IPS-20b (cell line): ENCODE results near the gene FNDC3B.

Source experiments
- H3K27ac ChIP-seq: one replicate; pipeline ENCODE4 v1.5.1; 2013; ENCODE audit warnings: low read length
- H3K27me3 ChIP-seq: 2 replicates; pipeline ENCODE4 v1.6.1; 2013; ENCODE audit warnings: mild to moderate bottlenecking, low read length, inconsistent platforms; ENCODE audit not compliant: insufficient read depth
- H3K36me3 ChIP-seq: 2 replicates; pipeline ENCODE4 v1.6.1; 2013; ENCODE audit warnings: low read depth, mild to moderate bottlenecking, inconsistent platforms, low read length, moderate library complexity; ENCODE audit not compliant: insufficient read depth
- H3K4me1 ChIP-seq: 2 replicates; pipeline ENCODE4 v1.6.1; 2013; ENCODE audit warnings: mild to moderate bottlenecking, control low read depth, inconsistent platforms, low read length, moderate library complexity; ENCODE audit not compliant: insufficient read depth
- H3K4me3 ChIP-seq: 2 replicates; pipeline ENCODE4 v1.5.1; 2013; ENCODE audit warnings: mild to moderate bottlenecking, low read length, inconsistent platforms
- H3K9ac ChIP-seq: 2 replicates; pipeline ENCODE4 v1.6.1; 2013; ENCODE audit warnings: low read depth, mild to moderate bottlenecking, inconsistent platforms, low read length, moderate library complexity
- H3K9me3 ChIP-seq: 2 replicates; pipeline ENCODE4 v1.6.1; 2013; ENCODE audit warnings: mild to moderate bottlenecking, low read depth, low read length, inconsistent platforms; ENCODE audit not compliant: insufficient read depth

FNDC3B gene

DNA sequence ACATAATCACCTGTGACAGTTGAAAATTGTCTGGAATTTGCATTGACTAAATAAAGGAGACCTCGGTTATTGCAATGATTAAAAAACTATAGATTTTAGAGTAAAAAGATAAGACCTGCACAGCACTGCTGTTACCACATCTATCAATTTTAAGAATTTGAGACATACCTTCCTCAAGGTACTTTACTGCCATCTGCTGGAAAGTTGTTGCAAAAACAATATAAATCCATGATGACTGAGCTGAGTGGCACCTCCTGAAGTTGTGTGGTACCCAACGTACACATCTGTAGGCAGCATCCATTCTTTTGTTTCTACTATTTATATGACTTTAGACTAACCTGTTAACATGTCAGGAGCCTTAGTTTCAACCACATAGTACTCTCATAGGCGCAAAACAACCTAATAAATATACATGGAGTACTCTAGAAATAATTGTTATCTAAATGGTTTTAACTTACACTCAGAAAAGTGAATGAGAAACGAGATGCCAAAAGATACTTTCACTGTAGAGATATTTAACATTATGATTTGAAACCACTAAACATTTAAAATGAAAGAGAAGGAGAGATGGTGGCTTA lies 302.2 kb downstream of the FNDC3B start:
- peaks cover 82% of the 10 kb centered on the region for H3K36me3 ChIP-seq
- H3K4me1 ChIP-seq = no peaks in the 10 kb centered on the region
- H3K27me3 ChIP-seq = no peaks in the 10 kb centered on the region
- H3K9me3 ChIP-seq = no peaks in the 10 kb centered on the region
- no peak overlapping the region for H3K27ac ChIP-seq
- no peak overlapping the region for H3K4me3 ChIP-seq
- no peak overlapping the region for H3K9ac ChIP-seq

DNA sequence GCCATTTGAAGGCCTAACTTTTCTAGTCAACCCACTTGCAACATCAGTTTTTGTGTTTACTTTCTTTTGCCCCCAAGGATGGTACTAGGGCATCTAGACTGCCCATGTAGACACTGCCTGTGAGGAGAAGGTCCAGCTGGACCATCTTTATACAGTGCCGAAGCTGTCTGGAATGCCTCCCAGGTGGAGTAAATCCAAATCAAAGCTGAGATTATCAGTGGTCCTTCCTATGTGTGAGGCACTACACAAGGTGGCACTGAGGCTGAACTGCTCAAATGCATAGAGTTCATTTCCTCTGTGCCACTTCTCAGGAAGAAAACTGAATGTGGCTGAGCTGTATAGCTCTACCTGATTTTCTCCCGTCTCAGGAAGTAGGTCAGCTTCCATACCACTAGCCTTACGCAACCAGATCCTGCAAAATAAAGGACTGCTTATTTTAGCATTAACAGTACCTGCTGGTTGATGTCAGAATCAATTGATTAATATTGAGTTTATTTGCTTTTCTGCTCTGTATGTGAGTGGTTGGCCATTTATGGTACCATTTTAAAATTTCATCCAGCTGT lies 302.8 kb downstream of the FNDC3B start:
- Histone ChIP-seq H3K36me3 (peaks cover 82% of the 10 kb centered on the region), H3K9ac (no peak overlapping the region), H3K4me1 (no peaks in the 10 kb centered on the region), H3K4me3 (no peak overlapping the region), H3K9me3 (no peaks in the 10 kb centered on the region), H3K27ac (no peak overlapping the region), H3K27me3 (no peaks in the 10 kb centered on the region)

DNA sequence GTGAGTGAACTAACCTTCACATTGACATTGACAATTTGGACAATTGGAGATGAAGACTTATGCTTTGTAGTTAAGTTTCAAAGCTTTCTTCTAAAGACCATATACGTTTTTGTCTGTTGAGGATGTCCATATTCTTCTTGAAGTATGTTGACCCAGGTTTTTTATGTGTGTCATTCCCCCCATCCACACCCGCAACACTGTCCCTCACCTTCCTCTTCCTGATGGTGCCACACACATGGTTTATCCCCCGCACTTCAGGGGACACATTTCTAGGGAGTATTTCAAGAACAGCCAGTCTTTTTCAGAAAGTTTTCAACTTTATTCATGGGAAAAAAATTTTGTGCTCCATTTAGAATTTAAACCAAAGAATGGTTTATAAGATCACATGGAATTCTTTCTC lies 303.7 kb downstream of the FNDC3B start:
- no peak overlapping the region for H3K27ac ChIP-seq
- no peaks in the 10 kb centered on the region for H3K4me1 ChIP-seq
- no peak overlapping the region for H3K4me3 ChIP-seq
- H3K9ac ChIP-seq = no peak overlapping the region
- H3K9me3 ChIP-seq = no peaks in the 10 kb centered on the region
- peaks cover 85% of the 10 kb centered on the region for H3K36me3 ChIP-seq
- no peaks in the 10 kb centered on the region for H3K27me3 ChIP-seq

- no peak overlapping the region for H3K27ac ChIP-seq
- H3K9me3 ChIP-seq = no peaks in the 10 kb centered on the region
- no peak overlapping the region for H3K9ac ChIP-seq
- H3K36me3 ChIP-seq = peaks cover 87% of the 10 kb centered on the region
- H3K4me3 ChIP-seq = no peak overlapping the region
- H3K27me3 ChIP-seq = no peaks in the 10 kb centered on the region
- no peaks in the 10 kb centered on the region for H3K4me1 ChIP-seq
Observed at GRCh38 chr3:172343979-172344378, 304.6 kb downstream of the FNDC3B start.

- Histone ChIP-seq H3K27ac (no peak overlapping the region), H3K27me3 (no peaks in the 10 kb centered on the region), H3K36me3 (peaks cover 88% of the 10 kb centered on the region), H3K4me3 (no peak overlapping the region), H3K4me1 (no peaks in the 10 kb centered on the region), H3K9ac (no peak overlapping the region), H3K9me3 (no peaks in the 10 kb centered on the region)
Observed at GRCh38 chr3:172346161-172346560, 306.8 kb downstream of the FNDC3B start.

GRCh38 chr3:172347895-172348679 lies 308.7 kb downstream of the FNDC3B start:
- H3K27ac ChIP-seq = no peak overlapping the region
- no peaks in the 10 kb centered on the region for H3K9me3 ChIP-seq
- H3K36me3 ChIP-seq = peaks cover 89% of the 10 kb centered on the region
- H3K4me1 ChIP-seq = no peaks in the 10 kb centered on the region
- no peaks in the 10 kb centered on the region for H3K27me3 ChIP-seq
- no peak overlapping the region for H3K9ac ChIP-seq
- H3K4me3 ChIP-seq = no peak overlapping the region

DNA sequence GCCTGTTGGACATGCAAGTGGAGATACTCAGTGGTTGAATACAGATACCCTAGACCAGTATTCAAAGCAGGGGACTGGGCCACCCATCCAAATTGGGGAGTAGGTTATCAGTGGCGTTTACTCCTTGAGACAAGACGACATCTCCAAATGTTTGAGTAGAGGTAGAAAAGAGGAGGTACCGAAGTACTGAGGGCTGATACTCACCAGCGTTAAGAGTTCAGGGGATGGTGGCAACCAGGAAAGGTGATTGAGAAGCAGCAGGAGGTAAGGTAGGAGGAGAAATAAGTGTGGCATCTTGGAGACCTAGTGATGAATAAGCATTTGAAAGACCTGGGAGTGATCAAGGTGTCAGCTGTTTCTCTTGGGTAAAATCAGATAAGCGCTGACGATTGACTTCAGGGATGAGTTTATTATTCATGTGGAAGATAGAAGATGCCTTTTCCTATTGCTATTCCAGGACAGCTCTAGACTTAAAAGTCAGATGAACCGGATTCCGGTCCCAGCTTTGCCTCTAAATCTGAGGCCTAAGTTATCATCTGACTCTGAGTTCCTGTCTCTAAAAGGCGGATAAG lies 312.6 kb downstream of the FNDC3B start:
- no peak overlapping the region for H3K9ac ChIP-seq
- H3K4me3 ChIP-seq = no peak overlapping the region
- H3K4me1 ChIP-seq = no peaks in the 10 kb centered on the region
- no peaks in the 10 kb centered on the region for H3K27me3 ChIP-seq
- peaks cover 81% of the 10 kb centered on the region for H3K36me3 ChIP-seq
- no peaks in the 10 kb centered on the region for H3K9me3 ChIP-seq
- no peak overlapping the region for H3K27ac ChIP-seq

- Histone ChIP-seq H3K4me1 (no peaks in the 10 kb centered on the region), H3K27me3 (no peaks in the 10 kb centered on the region), H3K9ac (no peak overlapping the region), H3K27ac (no peak overlapping the region), H3K4me3 (no peak overlapping the region), H3K9me3 (no peaks in the 10 kb centered on the region), H3K36me3 (peaks cover 73% of the 10 kb centered on the region)
Observed at GRCh38 chr3:172352786-172353185, 313.4 kb downstream of the FNDC3B start.

- Histone ChIP-seq H3K9ac (no peak overlapping the region), H3K4me1 (no peaks in the 10 kb centered on the region), H3K27ac (no peak overlapping the region), H3K4me3 (no peak overlapping the region), H3K9me3 (no peaks in the 10 kb centered on the region), H3K36me3 (peaks cover 58% of the 10 kb centered on the region), H3K27me3 (no peaks in the 10 kb centered on the region)
Observed at GRCh38 chr3:172354931-172355499, 315.6 kb downstream of the FNDC3B start.

DNA sequence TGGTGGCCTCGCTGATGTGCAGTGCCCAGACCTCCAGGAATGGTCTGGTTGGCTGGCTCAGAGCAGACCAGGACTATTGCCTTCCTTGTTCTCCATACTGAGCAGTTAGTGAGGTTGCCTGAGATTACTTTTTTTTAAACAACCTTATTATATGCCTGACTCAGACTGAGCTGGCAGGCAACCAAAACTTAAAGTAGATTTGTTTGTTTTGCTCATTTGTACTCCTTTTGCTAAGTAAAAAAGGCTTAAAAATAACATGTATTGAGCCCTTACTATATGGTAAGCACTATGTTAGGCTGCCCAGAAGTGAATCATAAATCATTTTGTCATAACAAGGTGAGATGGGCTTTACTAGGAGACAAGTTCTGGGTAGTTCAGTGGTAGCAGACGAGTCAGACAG lies 316.5 kb downstream of the FNDC3B start:
- Histone ChIP-seq H3K36me3 (peaks cover 58% of the 10 kb centered on the region), H3K9ac (no peak overlapping the region), H3K27me3 (no peaks in the 10 kb centered on the region), H3K4me1 (no peaks in the 10 kb centered on the region), H3K9me3 (no peaks in the 10 kb centered on the region), H3K4me3 (no peak overlapping the region), H3K27ac (no peak overlapping the region)

GRCh38 chr3:172356427-172356826 lies 317.0 kb downstream of the FNDC3B start:
- Histone ChIP-seq H3K4me3 (no peak overlapping the region), H3K36me3 (peaks cover 55% of the 10 kb centered on the region), H3K27me3 (no peaks in the 10 kb centered on the region), H3K27ac (no peak overlapping the region), H3K9ac (no peak overlapping the region), H3K4me1 (no peaks in the 10 kb centered on the region), H3K9me3 (no peaks in the 10 kb centered on the region)
